Cardiac fibroblast (primary cell): Measurements from ENCODE around the gene RNF141.
A peak's percentile ranks its signal among the peaks of the same experiment; 100 is the strongest.

Source experiments
- DNase-seq, 2 donors: peaks; one replicate each; pipeline versions ENCODE4 v3.0.0 to v3.0.0-alpha.2; 2010; ENCODE audit warnings: low read depth in 2 of 2
- H3K4me3 ChIP-seq, 2 donors: replicated peaks in 1 of 2; 1 replicate in 1 of 2; 2 replicates in 1 of 2; pipeline ENCODE4 v1.5.1; 2011; ENCODE audit warnings: low read depth in 2 of 2, low read length in 2 of 2, mild to moderate bottlenecking in 2 of 2, moderate library complexity in 1 of 2
- CTCF ChIP-seq: IDR thresholded peaks from one replicate; pipeline ENCODE4 v1.5.1; 2011; ENCODE audit warnings: low read depth, mild to moderate bottlenecking, low read length, inconsistent platforms

RNF141 gene

GRCh38 chr11:10518891-10519290 is 22.1 kb downstream of the RNF141 start:
- no peak overlapping the region for H3K4me3 ChIP-seq
- TF ChIP-seq CTCF: no peak
- no peak for DNase-seq

GRCh38 chr11:10518123-10518522 is 22.9 kb downstream of the RNF141 start:
- DNase-seq: no peak
- TF ChIP-seq CTCF: no peak
- no peak overlapping the region for H3K4me3 ChIP-seq

- no peak for DNase-seq
- TF ChIP-seq CTCF: no peak
- H3K4me3 ChIP-seq: no peak overlapping the region
Measured at GRCh38 chr11:10515418-10515817, 25.6 kb downstream of the RNF141 start.

GRCh38 chr11:10514709-10515108 is 26.3 kb downstream of the RNF141 start:
- peak; percentile 13 to 43 for DNase-seq
- H3K4me3 ChIP-seq: no peak overlapping the region
- no peak for TF ChIP-seq CTCF

GRCh38 chr11:10514202-10514601 is 26.8 kb downstream of the RNF141 start:
- peak; percentile 54 to 59 for DNase-seq
- peak; percentile 12 for TF ChIP-seq CTCF
- no peak overlapping the region for H3K4me3 ChIP-seq

- H3K4me3 ChIP-seq: no peak overlapping the region
- no peak for TF ChIP-seq CTCF
- no peak for DNase-seq
Measured at GRCh38 chr11:10511181-10511621, 29.8 kb downstream of the RNF141 start.

- TF ChIP-seq CTCF: no peak
- H3K4me3 ChIP-seq: no peak overlapping the region
- no peak for DNase-seq
Measured at GRCh38 chr11:10506008-10506370, 35.0 kb downstream of the RNF141 start.
